SKM-1 (cell line): ENCODE results near the gene ST3GAL3.

Experiments
- DNase-seq: peaks from one replicate; lab custom pipeline; 2025; ENCODE audit not compliant: unreplicated experiment; lab: John Stamatoyannopoulos, UW

ST3GAL3 gene

GRCh38 chr1:43786201-43786958, 79.0 kb downstream of the ST3GAL3 start:
- DNase-seq = no peak

- no peak for DNase-seq
Measured at GRCh38 chr1:43786960-43787359, 79.6 kb downstream of the ST3GAL3 start.

DNA sequence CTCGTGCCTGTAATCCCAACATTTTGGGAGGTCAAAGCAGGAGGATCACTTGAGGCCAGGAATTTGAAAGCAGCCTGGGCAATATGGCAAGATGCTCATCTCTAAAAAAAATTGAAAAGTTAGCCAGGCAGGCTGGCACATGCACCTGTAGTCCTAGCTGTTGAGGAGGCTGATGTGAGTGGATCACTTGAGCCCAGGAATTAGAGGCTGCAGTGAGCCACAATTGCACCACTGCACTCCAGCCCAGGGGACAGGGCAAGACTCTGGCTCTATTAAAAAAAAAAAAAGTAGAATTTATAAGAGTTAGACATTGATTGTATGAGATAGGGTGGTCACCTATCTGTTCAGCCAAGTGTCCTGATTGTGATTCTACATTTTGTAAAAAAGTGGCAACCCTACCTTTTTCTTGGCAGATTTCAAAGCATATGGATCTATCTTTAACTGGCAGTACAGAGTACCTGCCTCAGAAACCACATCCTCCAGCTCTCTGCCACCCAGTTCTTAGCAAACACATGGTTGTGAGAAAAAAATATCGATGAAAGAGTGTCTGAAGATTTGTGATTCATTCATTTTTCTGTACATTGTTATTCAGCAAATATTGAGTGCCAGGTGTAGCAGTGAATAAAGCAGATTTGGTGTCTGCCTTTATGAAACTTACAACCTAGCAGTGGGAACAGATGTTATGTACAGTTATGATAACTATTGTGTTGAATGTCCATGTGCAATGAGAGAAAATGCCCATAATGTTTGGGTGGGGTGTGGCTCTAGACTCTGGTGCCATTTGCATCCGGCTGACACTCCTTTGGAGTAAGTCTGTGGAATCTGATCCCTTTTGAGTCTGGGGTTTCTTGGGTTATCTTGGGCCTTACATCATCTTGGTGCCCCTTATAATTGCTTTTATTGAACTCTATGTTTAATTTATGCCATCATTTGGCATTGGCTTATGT, 82.5 kb downstream of the ST3GAL3 start:
- DNase-seq = no peak

- no peak for DNase-seq
Measured at GRCh38 chr1:43791243-43791642, 83.9 kb downstream of the ST3GAL3 start.

- no peak for DNase-seq
Measured at GRCh38 chr1:43796111-43796581, 88.8 kb downstream of the ST3GAL3 start.

DNA sequence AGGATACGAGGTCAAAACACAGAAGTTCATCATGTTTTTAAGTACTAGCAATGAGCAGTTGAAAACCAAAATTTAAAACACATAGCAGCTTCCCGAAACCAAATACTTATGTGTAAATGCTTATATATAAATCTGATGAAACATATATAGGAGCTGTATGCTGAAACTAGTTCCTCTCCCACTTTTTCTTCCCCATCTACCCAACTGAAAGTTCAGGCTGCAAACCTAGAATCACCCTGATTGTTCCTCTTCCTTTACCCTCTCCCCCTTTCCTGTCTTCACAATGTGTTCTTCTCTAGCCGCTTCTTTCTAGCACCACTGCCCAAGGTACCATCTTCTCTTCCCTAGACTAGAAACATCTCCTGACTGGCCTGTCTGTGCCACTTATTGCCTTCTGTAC, 90.6 kb downstream of the ST3GAL3 start:
- DNase-seq = peak; percentile 22

- DNase-seq = no peak
Measured at GRCh38 chr1:43799656-43800635, 92.6 kb downstream of the ST3GAL3 start.

DNA sequence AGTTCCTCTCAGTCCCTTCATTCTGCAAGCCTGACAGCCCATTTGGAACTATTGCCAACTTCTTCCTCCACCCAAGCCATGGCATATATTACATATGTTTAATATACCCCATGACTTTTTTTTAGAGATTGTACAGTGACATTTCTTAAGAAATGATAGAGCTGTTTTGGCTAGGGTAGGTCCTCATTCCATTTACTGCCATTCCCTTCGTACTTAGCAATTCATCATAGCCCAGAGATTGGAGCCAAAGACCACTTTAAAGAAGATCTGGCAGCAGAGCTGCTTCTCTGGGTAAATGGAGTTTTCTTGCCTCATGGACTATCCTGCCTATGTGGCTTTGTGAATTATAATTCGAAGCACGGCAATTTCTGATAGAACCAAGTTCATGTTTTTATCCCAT, 93.4 kb downstream of the ST3GAL3 start:
- no peak for DNase-seq

- DNase-seq = no peak
Measured at GRCh38 chr1:43801203-43801602, 93.9 kb downstream of the ST3GAL3 start.

- no peak for DNase-seq
Measured at GRCh38 chr1:43802356-43802980, 95.1 kb downstream of the ST3GAL3 start.

- no peak for DNase-seq
Measured at GRCh38 chr1:43803105-43803504, 95.8 kb downstream of the ST3GAL3 start.

- DNase-seq = no peak
Measured at GRCh38 chr1:43803646-43804045, 96.3 kb downstream of the ST3GAL3 start.

GRCh38 chr1:43804569-43804968, 97.2 kb downstream of the ST3GAL3 start:
- DNase-seq = no peak

- no peak for DNase-seq
Measured at GRCh38 chr1:43805340-43805739, 98.0 kb downstream of the ST3GAL3 start.

DNA sequence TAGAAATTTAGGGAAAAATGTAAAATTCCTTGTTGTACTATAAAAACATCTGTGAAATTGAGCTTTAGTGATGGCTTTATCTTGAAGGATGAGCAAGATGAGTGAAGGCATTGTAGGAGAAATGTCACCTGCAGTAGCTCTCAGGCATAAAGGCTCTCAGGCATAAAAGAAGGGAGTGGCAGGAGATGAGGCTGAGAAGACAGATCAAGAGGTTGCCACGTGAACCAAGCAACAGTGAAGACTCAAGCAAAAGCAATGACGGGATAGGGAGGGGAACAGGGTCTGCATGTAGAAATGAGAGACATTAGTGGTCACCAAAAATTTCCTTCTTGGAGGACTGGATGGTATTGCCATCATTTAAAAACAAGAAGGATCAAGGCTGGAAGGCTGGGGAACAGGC, 98.8 kb downstream of the ST3GAL3 start:
- DNase-seq = no peak

GRCh38 chr1:43809097-43809673, 101.8 kb downstream of the ST3GAL3 start:
- no peak for DNase-seq

- DNase-seq = no peak
Measured at GRCh38 chr1:43812579-43812978, 105.2 kb downstream of the ST3GAL3 start.

- no peak for DNase-seq
Measured at GRCh38 chr1:43814401-43814800, 107.1 kb downstream of the ST3GAL3 start.

DNA sequence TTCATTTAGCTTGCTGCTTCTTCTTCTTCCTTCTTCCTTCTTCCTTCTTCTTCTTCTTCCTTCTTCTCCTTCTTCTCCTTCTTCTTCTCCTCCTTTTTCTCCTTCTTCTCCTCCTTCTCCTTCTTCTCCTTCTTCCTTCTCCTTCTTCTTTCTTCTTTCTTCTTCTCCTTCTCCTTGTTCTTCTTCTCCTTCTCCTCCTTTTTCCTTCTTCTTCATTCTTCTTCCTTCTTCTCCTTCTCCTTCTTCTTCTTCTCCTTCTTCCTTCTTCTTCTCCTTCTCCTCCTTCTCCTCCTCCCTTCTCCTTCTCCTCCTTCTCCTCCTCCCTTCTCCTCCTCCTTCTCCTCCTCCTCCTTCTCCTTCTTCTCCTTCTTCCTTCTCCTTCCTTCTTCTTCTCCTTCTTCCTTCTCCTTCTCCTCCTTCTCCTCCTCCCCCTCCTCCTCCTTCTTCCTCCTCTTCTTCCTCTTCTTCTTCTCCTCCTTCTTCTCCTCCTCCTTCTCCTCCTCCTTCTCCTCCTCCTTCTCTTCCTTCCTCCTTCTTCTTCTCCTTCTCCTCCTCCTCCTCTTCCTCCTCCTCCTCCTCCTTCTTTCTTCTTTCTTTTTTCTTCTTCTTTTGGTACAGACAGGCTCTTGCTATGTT, 110.1 kb downstream of the ST3GAL3 start:
- DNase-seq = no peak
